ENCODE results near the gene ATP2A1.
A peak's percentile ranks its signal among the peaks of the same experiment; 100 is the strongest.

ATP2A1 gene

GRCh38 chr16:28843766-28844165, 34.5 kb upstream of the ATP2A1 start:
- no peak for DNase-seq (ENCODE audit: low read depth in 2 of 2)
- no peak for TF ChIP-seq CTCF (IDR thresholded peaks at IDR 0.05; ENCODE audit: low read depth, low read length)
- H3K4me3 ChIP-seq (replicated peaks in 1 of 2; ENCODE audit: low read depth in 2 of 2, low read length in 2 of 2), result no peak overlapping the region

GRCh38 chr16:28844226-28844885, 33.9 kb upstream of the ATP2A1 start:
- DNase-seq (ENCODE audit: low read depth in 2 of 2), result no peak
- H3K4me3 ChIP-seq (replicated peaks in 1 of 2; ENCODE audit: low read depth in 2 of 2, low read length in 2 of 2), result no peak overlapping the region
- TF ChIP-seq CTCF (IDR thresholded peaks at IDR 0.05; ENCODE audit: low read depth, low read length), result no peak

- peak overlapping the region; percentile 99 to 100 for H3K4me3 ChIP-seq (replicated peaks in 1 of 2; ENCODE audit: low read depth in 2 of 2, low read length in 2 of 2)
- no peak for TF ChIP-seq CTCF (IDR thresholded peaks at IDR 0.05; ENCODE audit: low read depth, low read length)
- DNase-seq (ENCODE audit: low read depth in 2 of 2), result peak in 1 of 2 donors; percentile 44
Observed at GRCh38 chr16:28845293-28845692, 33.0 kb upstream of the ATP2A1 start.

- no peak for TF ChIP-seq CTCF (IDR thresholded peaks at IDR 0.05; ENCODE audit: low read depth, low read length)
- peak overlapping the region; percentile 99 to 100 for H3K4me3 ChIP-seq (replicated peaks in 1 of 2; ENCODE audit: low read depth in 2 of 2, low read length in 2 of 2)
- no peak for DNase-seq (ENCODE audit: low read depth in 2 of 2)
Observed at GRCh38 chr16:28845761-28846079, 32.6 kb upstream of the ATP2A1 start.

- peak; percentile 99 for DNase-seq (ENCODE audit: low read depth in 2 of 2)
- TF ChIP-seq CTCF (IDR thresholded peaks at IDR 0.05; ENCODE audit: low read depth, low read length), result peak; percentile 69
- peak within 1 kb of the TSS; percentile 99 to 100 for H3K4me3 ChIP-seq (replicated peaks in 1 of 2; ENCODE audit: low read depth in 2 of 2, low read length in 2 of 2)
Observed at GRCh38 chr16:28846080-28846932, 32.0 kb upstream of the ATP2A1 start, which contains the start of gene TUFM. Gene TUFM (minus strand): TSS chr16:28846348. CDS start chr16:28846269, 79 bp downstream.

- peak in 1 of 2 donors; percentile 25 for DNase-seq (ENCODE audit: low read depth in 2 of 2)
- TF ChIP-seq CTCF (IDR thresholded peaks at IDR 0.05; ENCODE audit: low read depth, low read length), result no peak
- H3K4me3 ChIP-seq (replicated peaks in 1 of 2; ENCODE audit: low read depth in 2 of 2, low read length in 2 of 2), result peak overlapping the region; percentile 99 to 100
Observed at GRCh38 chr16:28846933-28847273, 31.4 kb upstream of the ATP2A1 start.
